ENCODE measurements around the gene RAD51D.
"Not testable (repeated sequence)": the region's sequence is repeated elsewhere in the genome, so short reads cannot be mapped to it uniquely, and the experiment has no call there.

- not testable (repeated sequence) for TF ChIP-seq CTCF (conservative IDR thresholded peaks at IDR 0.05 in 1 of 2, IDR thresholded peaks at IDR 0.05 in 1 of 2; ENCODE audit: low read depth in 1 of 2, low read length in 2 of 2); EZH2 (IDR thresholded peaks at IDR 0.05; ENCODE audit: low read length, missing control alignments)
Observed at GRCh38 chr17:35151080-35151479, 31.4 kb upstream of the RAD51D start.

All from fibroblast of lung (primary cell).